Liver (tissue), 9 donors: Measurements from ENCODE around the gene LUC7L. TPM values are rescaled to one million over a fixed set of nuclear protein-coding genes. Genes with fewer than 3 reads are reported as not detected.
A peak's percentile ranks its signal among the peaks of the same experiment; 100 is the strongest.
"Not testable (repeated sequence)": the region's sequence is repeated elsewhere in the genome, so short reads cannot be mapped to it uniquely, and the experiment has no call there.

ENCODE experiments used
- DNase-seq: peaks from one replicate; pipeline ENCODE4 v3.0.0-alpha.2; 2017; ENCODE audit warnings: low spot score
- H3K27ac ChIP-seq, 2 donors: one replicate each; pipeline ENCODE4 v1.7.0; 2013; ENCODE audit warnings: inconsistent platforms in 2 of 2, low read length in 2 of 2, control low read depth in 1 of 2, low read depth in 1 of 2, mild to moderate bottlenecking in 1 of 2
- H3K27me3 ChIP-seq, 4 donors: one replicate each; pipeline versions ENCODE4 v1.6.1 to v1.7.0; 2013; ENCODE audit warnings: low read length in 3 of 4, inconsistent platforms in 1 of 4, mild to moderate bottlenecking in 1 of 4, moderate library complexity in 1 of 4; ENCODE audit not compliant: control insufficient read depth in 4 of 4, insufficient read depth in 4 of 4
- H3K36me3 ChIP-seq, 4 donors: one replicate each; pipeline versions ENCODE4 v1.6.1 to v1.7.0; 2013; ENCODE audit warnings: low read length in 3 of 4, mild to moderate bottlenecking in 3 of 4, low read depth in 1 of 4, moderate library complexity in 1 of 4; ENCODE audit not compliant: control insufficient read depth in 4 of 4, insufficient read depth in 3 of 4
- H3K4me1 ChIP-seq, 4 donors: one replicate each; pipeline versions ENCODE4 v1.6.1 to v1.7.0; 2013; ENCODE audit warnings: low read length in 3 of 4, mild to moderate bottlenecking in 3 of 4, moderate library complexity in 1 of 4; ENCODE audit not compliant: control insufficient read depth in 4 of 4, insufficient read depth in 4 of 4
- H3K4me3 ChIP-seq, 3 donors: one replicate each; pipeline versions ENCODE4 v1.6.1 to v1.7.0; 2013; ENCODE audit warnings: low read length in 3 of 3, control low read depth in 1 of 3, low read depth in 1 of 3, mild to moderate bottlenecking in 1 of 3
- H3K9ac ChIP-seq, 2 donors: one replicate each; pipeline ENCODE4 v1.7.0; 2013; ENCODE audit warnings: low read length in 2 of 2, mild to moderate bottlenecking in 2 of 2, moderate library complexity in 2 of 2, control low read depth in 1 of 2, low read depth in 1 of 2
- H3K9me3 ChIP-seq, 4 donors: one replicate each; pipeline versions ENCODE4 v1.6.1 to v1.7.0; 2013; ENCODE audit warnings: low read length in 3 of 4; ENCODE audit not compliant: control insufficient read depth in 4 of 4
- ATF3 ChIP-seq: IDR thresholded peaks from 2 replicates; pipeline ENCODE4 v1.6.1; 2016; ENCODE audit warnings: antibody characterized with exemption
- EGR1 ChIP-seq, 2 donors: IDR thresholded peaks; 2 replicates each; pipeline ENCODE4 v1.6.1; 2016 to 2018; ENCODE audit warnings: antibody characterized with exemption in 2 of 2, low read depth in 2 of 2
- FOXA2 ChIP-seq: IDR thresholded peaks from 2 replicates; pipeline ENCODE4 v1.6.1; 2016; ENCODE audit warnings: antibody characterized with exemption
- GABPA ChIP-seq, 2 donors: IDR thresholded peaks in 1 of 2; conservative IDR thresholded peaks in 1 of 2; 2 replicates each; pipeline ENCODE4 v1.6.1; 2016; ENCODE audit warnings: antibody characterized with exemption in 2 of 2, mild to moderate bottlenecking in 1 of 2, moderate library complexity in 1 of 2
- HNF4A ChIP-seq, 2 donors: conservative IDR thresholded peaks; 2 replicates each; pipeline ENCODE4 v1.6.1; 2016; ENCODE audit warnings: antibody characterized with exemption in 2 of 2, mild to moderate bottlenecking in 2 of 2
- HNF4G ChIP-seq: IDR thresholded peaks from 2 replicates; pipeline ENCODE4 v1.6.1; 2016; ENCODE audit warnings: antibody characterized with exemption
- JUND ChIP-seq, 2 donors: IDR thresholded peaks; 2 replicates each; pipeline ENCODE4 v1.6.1; 2016; ENCODE audit warnings: antibody characterized with exemption in 2 of 2
- NR2F2 ChIP-seq: IDR thresholded peaks from 2 replicates; pipeline ENCODE4 v1.6.1; 2016; ENCODE audit warnings: antibody characterized with exemption
- REST ChIP-seq: IDR thresholded peaks from 2 replicates; pipeline ENCODE4 v1.6.1; 2016; ENCODE audit warnings: antibody characterized with exemption, mild to moderate bottlenecking
- RXRA ChIP-seq, 2 donors: IDR thresholded peaks; 2 replicates each; pipeline ENCODE4 v1.6.1; 2017 to 2018; ENCODE audit warnings: antibody characterized with exemption in 2 of 2, mild to moderate bottlenecking in 1 of 2
- SP1 ChIP-seq: IDR thresholded peaks from 2 replicates; pipeline ENCODE4 v1.6.1; 2018; ENCODE audit warnings: antibody characterized with exemption, mild to moderate bottlenecking
- TAF1 ChIP-seq: conservative IDR thresholded peaks from 2 replicates; pipeline ENCODE4 v1.6.1; 2016; ENCODE audit warnings: antibody characterized with exemption, mild to moderate bottlenecking
- YY1 ChIP-seq: IDR thresholded peaks from 2 replicates; pipeline ENCODE4 v1.6.1; 2016; ENCODE audit warnings: antibody characterized with exemption, mild to moderate bottlenecking
- ZBTB33 ChIP-seq: IDR thresholded peaks from 2 replicates; pipeline ENCODE4 v1.6.1; 2016; ENCODE audit warnings: antibody characterized with exemption
- WGBS: extraction: QIAGEN DNeasy Blood & Tissue Kit; methylation state at CpG from one replicate; pipeline ENCODE4 v1.1.7; 2013; 5-methylcytosine and 5-hydroxymethylcytosine counted together
- polyA plus RNA-seq, 2 donors: library from polyadenylated mRNA; stranded (reverse) in 1 of 2; unstranded in 1 of 2; fragments of 200-250 nt in 1 of 2; fragments of >200 nt in 1 of 2; fragmentation: Nextera tagmentation in 1 of 2; extraction: Ambion mirVana in 1 of 2; gene quantifications; one replicate each; pipeline versions ENCODE4 v1.2.1 to v1.2.3, GENCODE V29; 2013 to 2015
- total RNA-seq, 2 donors: library from RNA; depleted of rRNA; stranded (reverse); fragments of >200 nt; gene quantifications; one replicate each; pipeline ENCODE4 v1.2.3, GENCODE V29; 2014
- donor health status: healthy.
- donor health status: healthy.
- donor health status: healthy.
- donor health status: healthy.
- donor health status: healthy.

Gene LUC7L
- total and polyA plus RNA-seq, 4 donors, result 11.5 to 34.3 (median 19.6) TPM

- TF ChIP-seq REST, result peak; percentile 94
- H3K27ac ChIP-seq, H3K4me3 ChIP-seq, H3K4me1 ChIP-seq, H3K36me3 ChIP-seq, H3K9ac ChIP-seq, H3K9me3 ChIP-seq: not testable (repeated sequence)
- peaks cover 3 to 19% (median 8%) of the 10 kb centered on the region in 4 donors for H3K27me3 ChIP-seq
- 18% methylated on average over 7 of the region's 13 CpGs for WGBS
- DNase-seq, result peak; percentile 81
These were observed 55.1 kb downstream of the LUC7L start for GRCh38 chr16:173928-174769.

GRCh38 chr16:173211-173854 is 55.9 kb downstream of the LUC7L start:
- 5% methylated on average over 28 of the region's 44 CpGs for WGBS
- DNase-seq, result peak; percentile 71

GRCh38 chr16:172374-172941 is 56.8 kb downstream of the LUC7L start, which contains the start of gene HBA2:
HBA2 (plus strand) TSS chr16:172876; CDS start chr16:172913, 37 bp downstream.
- WGBS, result no CpG with 5 or more reads among the region's 74 CpGs
- H3K27ac ChIP-seq, H3K4me3 ChIP-seq, H3K9ac ChIP-seq, H3K4me1 ChIP-seq, H3K36me3 ChIP-seq, DNase-seq, H3K9me3 ChIP-seq: not testable (repeated sequence)
- peaks cover 0 to 13% (median 4%) of the 10 kb centered on the region in 4 donors for H3K27me3 ChIP-seq

More at GRCh38 chr16:173211-173854, 55.9 kb downstream of the LUC7L start:
- not testable (repeated sequence) for H3K9me3 ChIP-seq, H3K4me1 ChIP-seq, H3K27ac ChIP-seq, H3K9ac ChIP-seq, H3K4me3 ChIP-seq, H3K36me3 ChIP-seq
- peaks cover 3 to 20% (median 7%) of the 10 kb centered on the region in 4 donors for H3K27me3 ChIP-seq

GRCh38 chr16:170788-171187 is 58.5 kb downstream of the LUC7L start:
- Histone ChIP-seq H3K4me1 (peaks cover 0 to 6% (median 4%) of the 10 kb centered on the region in 4 donors), H3K36me3 (no peaks in the 10 kb centered on the region), H3K27ac (no peak overlapping the region), H3K9me3 (no peaks in the 10 kb centered on the region), H3K4me3 (no peak overlapping the region), H3K27me3 (peaks cover 7 to 20% (median 11%) of the 10 kb centered on the region in 4 donors), H3K9ac (no peak overlapping the region)
- 6% methylated on average over 1 of the region's 1 CpG for WGBS
- DNase-seq, result no peak
- TF ChIP-seq ATF3 (no peak), TAF1 (no peak), HNF4A (conservative IDR thresholded peaks at IDR 0.05) (no peak), GABPA (IDR thresholded peaks at IDR 0.05 in 1 of 2, conservative IDR thresholded peaks at IDR 0.05 in 1 of 2) (no peak), SP1 (no peak), YY1 (no peak), JUND (IDR thresholded peaks at IDR 0.05) (no peak), ZBTB33 (no peak), FOXA2 (no peak), HNF4G (no peak), RXRA (IDR thresholded peaks at IDR 0.05) (no peak), EGR1 (IDR thresholded peaks at IDR 0.05; ENCODE audit: low read depth in 2 of 2) (no peak), NR2F2 (no peak)
